ENCODE results near the gene PLA2G2F.

The PLA2G2F gene

DNA sequence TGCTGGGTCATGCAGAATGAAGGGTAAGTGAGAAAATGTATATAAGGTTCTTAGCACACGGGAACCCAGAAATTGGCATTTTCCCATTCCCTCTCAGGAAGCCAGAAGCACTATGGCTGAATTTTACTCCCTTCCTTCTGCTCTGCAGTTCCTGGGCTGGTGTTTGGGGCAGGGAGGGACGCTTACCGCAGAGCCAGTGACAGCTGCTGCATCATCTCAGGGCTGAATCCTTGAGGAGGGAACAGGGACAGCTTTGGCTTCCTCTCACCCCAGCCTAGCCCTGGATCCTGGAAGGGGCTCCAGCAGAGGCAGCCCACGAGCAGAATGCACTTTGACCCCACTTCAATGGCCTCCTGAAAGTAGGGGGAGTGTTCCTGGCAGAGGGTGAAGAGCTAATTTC lies 31.8 kb upstream of the PLA2G2F start:
- TF ChIP-seq, protein P1, sequence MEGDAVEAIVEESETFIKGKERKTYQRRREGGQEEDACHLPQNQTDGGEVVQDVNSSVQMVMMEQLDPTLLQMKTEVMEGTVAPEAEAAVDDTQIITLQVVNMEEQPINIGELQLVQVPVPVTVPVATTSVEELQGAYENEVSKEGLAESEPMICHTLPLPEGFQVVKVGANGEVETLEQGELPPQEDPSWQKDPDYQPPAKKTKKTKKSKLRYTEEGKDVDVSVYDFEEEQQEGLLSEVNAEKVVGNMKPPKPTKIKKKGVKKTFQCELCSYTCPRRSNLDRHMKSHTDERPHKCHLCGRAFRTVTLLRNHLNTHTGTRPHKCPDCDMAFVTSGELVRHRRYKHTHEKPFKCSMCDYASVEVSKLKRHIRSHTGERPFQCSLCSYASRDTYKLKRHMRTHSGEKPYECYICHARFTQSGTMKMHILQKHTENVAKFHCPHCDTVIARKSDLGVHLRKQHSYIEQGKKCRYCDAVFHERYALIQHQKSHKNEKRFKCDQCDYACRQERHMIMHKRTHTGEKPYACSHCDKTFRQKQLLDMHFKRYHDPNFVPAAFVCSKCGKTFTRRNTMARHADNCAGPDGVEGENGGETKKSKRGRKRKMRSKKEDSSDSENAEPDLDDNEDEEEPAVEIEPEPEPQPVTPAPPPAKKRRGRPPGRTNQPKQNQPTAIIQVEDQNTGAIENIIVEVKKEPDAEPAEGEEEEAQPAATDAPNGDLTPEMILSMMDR (IDR thresholded peaks at IDR 0.05; ENCODE audit: insufficient read depth, low read depth, low read length, missing control alignments) = no peak
- no peak overlapping the region for H3K4me3 ChIP-seq (ENCODE audit: low read depth, low read length)
- no peak for DNase-seq (ENCODE audit: low read depth)

DNA sequence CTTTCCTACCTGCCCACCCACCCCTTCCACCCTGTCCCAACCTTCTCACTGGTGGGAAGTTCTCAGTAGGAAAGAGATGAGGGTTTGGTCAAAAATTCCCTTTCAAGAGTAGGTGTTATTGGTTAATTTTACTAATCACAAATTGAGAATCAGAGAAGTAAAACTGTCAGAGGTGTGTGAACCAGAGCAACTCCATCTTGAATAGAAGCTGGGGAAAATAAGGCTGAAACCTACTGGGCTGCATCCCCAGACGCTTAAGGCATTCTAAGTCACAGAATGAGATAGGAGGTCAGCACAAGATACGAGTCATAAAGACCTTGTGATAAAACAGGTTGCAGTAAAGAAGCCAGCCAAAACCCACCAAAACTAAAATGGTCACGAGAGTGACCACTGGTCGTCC lies 31.3 kb upstream of the PLA2G2F start:
- H3K4me3 ChIP-seq (ENCODE audit: low read depth, low read length) = no peak overlapping the region
- DNase-seq (ENCODE audit: low read depth) = no peak
- TF ChIP-seq, protein P1 (IDR thresholded peaks at IDR 0.05; ENCODE audit: insufficient read depth, low read depth, low read length, missing control alignments) = no peak

DNA sequence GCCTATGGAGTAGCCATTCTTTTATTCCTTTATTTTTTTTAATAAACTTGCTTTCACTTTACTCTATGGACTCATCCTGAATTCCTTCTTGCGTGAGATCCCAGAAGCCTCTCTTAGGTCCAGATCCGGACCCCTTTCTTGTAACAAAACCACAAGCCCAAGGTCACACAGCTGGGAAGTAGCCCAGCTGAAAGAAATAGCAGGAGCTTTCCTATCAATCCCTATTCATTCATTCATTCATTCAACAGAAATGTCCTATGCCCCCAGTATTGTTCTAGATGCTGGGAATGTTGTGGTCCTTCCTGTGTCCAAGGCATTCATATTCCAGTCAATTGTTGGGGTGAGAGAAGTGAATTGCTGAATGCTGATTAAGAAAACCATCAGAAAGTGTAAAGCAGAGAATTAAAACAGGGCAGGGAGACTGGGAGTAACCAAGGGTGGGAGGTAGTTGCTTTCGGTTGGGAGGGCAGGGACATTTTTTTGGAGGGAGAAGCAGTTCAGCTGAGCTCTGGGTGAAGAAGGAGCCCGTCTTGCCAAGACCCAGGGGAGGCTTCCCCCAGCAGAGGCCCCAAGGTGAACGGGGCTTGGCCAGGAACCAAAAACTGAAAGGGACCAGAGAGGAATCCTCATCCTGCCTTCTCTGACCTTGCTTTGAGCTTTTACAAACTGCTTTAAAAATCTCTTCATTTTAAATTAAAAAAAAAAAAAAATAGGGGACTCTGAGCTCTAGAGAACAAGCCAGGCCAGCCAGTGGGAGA lies 30.6 kb upstream of the PLA2G2F start:
- no peak for DNase-seq (ENCODE audit: low read depth)
- TF ChIP-seq, protein P1 (IDR thresholded peaks at IDR 0.05; ENCODE audit: insufficient read depth, low read depth, low read length, missing control alignments) = no peak
- no peak overlapping the region for H3K4me3 ChIP-seq (ENCODE audit: low read depth, low read length)

DNA sequence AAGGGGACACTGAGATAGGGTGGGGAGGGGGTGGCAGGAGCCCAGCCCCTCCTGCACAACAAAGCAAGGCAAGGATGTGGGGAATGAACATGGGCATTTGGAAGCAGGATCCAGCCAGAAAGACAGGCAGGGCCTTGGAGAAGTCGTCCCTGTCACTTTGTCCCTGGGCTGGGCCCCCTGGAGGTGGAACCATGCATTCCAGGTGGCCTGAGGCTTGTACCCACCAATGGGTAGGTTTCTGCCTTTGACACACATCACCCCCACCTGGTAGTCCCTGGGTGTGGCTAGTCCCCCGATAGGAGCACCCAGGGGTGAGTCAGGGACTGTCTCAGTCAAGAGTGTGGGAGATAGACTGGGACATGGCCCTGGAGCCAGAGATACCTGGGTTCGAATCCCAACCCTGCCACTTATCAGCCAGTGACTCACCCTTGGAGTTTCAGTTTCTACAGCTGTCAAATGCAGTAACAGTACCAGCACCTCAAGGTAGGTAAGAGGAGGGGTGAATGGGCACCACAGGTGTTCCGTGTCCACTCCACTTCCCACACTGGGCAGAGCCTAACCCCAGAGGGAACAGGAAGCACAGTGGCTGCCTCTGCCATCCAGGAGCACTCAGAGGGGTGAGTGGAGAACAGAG lies 29.8 kb upstream of the PLA2G2F start:
- DNase-seq (ENCODE audit: low read depth) = no peak
- TF ChIP-seq, protein P1 (IDR thresholded peaks at IDR 0.05; ENCODE audit: insufficient read depth, low read depth, low read length, missing control alignments) = peak; percentile 7
- H3K4me3 ChIP-seq (ENCODE audit: low read depth, low read length) = no peak overlapping the region

DNA sequence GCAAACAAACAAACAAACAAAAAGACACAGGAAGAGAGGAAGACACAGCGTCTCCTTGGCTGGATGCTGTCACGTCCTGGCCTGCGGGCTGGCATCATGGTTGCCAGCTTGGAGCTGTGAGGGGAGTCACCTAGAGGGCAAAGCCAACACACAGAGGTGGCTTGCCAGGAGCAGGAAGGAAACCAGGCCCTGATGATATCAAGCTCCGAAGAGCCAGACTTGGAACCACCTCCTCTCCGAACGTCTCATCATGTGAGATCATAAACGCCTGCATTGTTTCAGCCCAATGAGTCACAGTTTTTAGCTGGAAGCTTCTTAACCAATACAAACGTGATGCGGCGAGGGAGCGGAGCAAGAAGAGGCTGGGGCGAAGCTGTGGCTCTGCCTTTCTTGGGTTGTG lies 28.4 kb upstream of the PLA2G2F start:
- TF ChIP-seq, protein P1 (IDR thresholded peaks at IDR 0.05; ENCODE audit: insufficient read depth, low read depth, low read length, missing control alignments) = no peak
- H3K4me3 ChIP-seq (ENCODE audit: low read depth, low read length) = no peak overlapping the region
- no peak for DNase-seq (ENCODE audit: low read depth)

DNA sequence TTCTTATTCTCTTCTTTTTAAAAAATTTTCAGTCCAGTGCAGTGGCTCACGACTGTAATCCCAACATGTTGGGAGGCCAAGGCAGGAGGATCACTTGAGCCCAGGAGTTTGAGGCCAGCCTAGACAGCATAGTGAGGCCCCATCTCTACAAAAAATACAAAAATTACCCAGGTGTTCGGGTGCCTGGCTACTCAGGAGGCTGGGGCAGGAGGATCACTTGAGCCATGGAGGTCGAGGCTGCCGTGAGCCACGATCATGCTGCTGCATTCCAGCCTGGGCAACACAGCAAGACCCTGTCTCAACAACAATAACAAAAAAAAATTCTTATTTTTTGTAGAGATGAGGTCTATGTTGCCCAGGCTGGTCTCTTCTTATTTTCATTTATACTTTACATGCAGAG lies 27.7 kb upstream of the PLA2G2F start:
- no peak overlapping the region for H3K4me3 ChIP-seq (ENCODE audit: low read depth, low read length)
- TF ChIP-seq, protein P1 (IDR thresholded peaks at IDR 0.05; ENCODE audit: insufficient read depth, low read depth, low read length, missing control alignments) = no peak
- no peak for DNase-seq (ENCODE audit: low read depth)
